GM21576 (cell line): ENCODE data around the gene GNB1L.

Experiments
- ATAC-seq: cut with Tn5 transposase; IDR thresholded peaks from one replicate; pipeline ENCODE4 v1.9.1; 2021; ENCODE audit warnings: mild to moderate bottlenecking, moderate library complexity; ENCODE audit not compliant: unreplicated experiment

The GNB1L gene

GRCh38 chr22:19877626-19878339 is 23.1 kb upstream of the GNB1L start:
- ATAC-seq, result no peak

GRCh38 chr22:19876941-19877625 is 22.4 kb upstream of the GNB1L start:
- ATAC-seq, result no peak

GRCh38 chr22:19876314-19876940 is 21.8 kb upstream of the GNB1L start:
- no peak for ATAC-seq

GRCh38 chr22:19875531-19876313 is 21.0 kb upstream of the GNB1L start:
- ATAC-seq, result no peak

GRCh38 chr22:19875061-19875530 is 20.4 kb upstream of the GNB1L start:
- ATAC-seq, result no peak

GRCh38 chr22:19874307-19875060 is 19.8 kb upstream of the GNB1L start:
- ATAC-seq, result no peak

- ATAC-seq, result no peak
These were observed 19.3 kb upstream of the GNB1L start for GRCh38 chr22:19873960-19874306.

- no peak for ATAC-seq
These were observed 18.7 kb upstream of the GNB1L start for GRCh38 chr22:19873138-19873959.

- no peak for ATAC-seq
These were observed 18.1 kb upstream of the GNB1L start for GRCh38 chr22:19872779-19873137.

GRCh38 chr22:19871845-19872778 is 17.4 kb upstream of the GNB1L start:
- ATAC-seq, result no peak

GRCh38 chr22:19871023-19871844 is 16.6 kb upstream of the GNB1L start:
- no peak for ATAC-seq

GRCh38 chr22:19870153-19871022 is 15.7 kb upstream of the GNB1L start:
- no peak for ATAC-seq

GRCh38 chr22:19869497-19870152 is 15.0 kb upstream of the GNB1L start:
- ATAC-seq, result no peak

GRCh38 chr22:19868773-19869471 is 14.2 kb upstream of the GNB1L start:
- no peak for ATAC-seq

GRCh38 chr22:19868333-19868732 is 13.7 kb upstream of the GNB1L start:
- no peak for ATAC-seq

- no peak for ATAC-seq
These were observed 12.9 kb upstream of the GNB1L start for GRCh38 chr22:19867617-19868016.
